Inferior parietal cortex (tissue), 1 donor: ENCODE data around the gene C2CD3.

Experiments
- DNase-seq: peaks from one replicate; pipeline ENCODE4 v3.0.0-alpha.2; 2016; ENCODE audit errors: extremely low spot score

C2CD3 gene

DNA sequence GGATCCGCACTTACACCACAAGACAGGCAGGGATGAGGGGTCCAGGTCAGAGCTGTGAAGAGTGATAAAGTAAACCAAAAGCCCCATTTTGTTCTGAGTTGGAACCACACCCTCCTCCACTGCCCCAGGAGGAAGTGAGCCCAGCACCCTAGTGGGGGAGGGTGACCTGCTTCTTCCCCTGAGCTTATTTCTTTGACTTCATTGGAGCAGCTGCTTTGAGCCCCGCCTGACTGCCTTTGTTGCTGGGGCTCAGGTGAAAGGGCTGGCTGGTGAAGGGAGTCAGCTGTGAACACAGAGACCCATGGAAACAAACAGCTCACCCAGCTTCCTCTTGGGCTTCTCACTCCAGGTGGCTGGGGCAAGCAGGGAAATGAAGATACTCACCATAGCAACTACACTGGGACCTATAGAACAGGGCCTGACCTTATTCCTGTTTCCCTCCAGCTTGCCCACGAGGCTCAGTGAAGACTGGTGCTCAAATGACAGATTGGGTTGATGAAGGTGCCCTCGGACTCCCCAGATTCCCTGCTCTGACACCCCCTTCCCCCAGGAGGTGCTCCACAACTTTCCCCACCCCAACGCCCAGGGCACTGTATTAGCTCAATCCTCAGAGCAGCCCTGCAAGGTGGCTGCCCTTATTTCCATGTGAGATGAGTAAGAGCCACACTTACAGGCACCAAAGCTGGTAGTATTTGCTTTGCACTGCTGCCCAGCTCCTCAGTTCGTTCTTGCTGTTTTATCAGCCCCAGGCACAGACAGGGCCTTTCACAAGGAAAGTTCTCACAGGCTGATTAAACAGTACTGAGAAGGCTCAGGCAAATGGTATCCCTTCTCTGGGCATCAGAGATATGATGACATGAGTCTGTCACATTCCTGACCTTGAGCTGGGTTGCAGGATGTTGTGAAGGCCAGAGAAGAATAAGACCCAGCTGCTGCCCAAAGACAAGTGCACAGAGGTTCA lies 190.5 kb downstream of the C2CD3 start:
- DNase-seq = no peak

DNA sequence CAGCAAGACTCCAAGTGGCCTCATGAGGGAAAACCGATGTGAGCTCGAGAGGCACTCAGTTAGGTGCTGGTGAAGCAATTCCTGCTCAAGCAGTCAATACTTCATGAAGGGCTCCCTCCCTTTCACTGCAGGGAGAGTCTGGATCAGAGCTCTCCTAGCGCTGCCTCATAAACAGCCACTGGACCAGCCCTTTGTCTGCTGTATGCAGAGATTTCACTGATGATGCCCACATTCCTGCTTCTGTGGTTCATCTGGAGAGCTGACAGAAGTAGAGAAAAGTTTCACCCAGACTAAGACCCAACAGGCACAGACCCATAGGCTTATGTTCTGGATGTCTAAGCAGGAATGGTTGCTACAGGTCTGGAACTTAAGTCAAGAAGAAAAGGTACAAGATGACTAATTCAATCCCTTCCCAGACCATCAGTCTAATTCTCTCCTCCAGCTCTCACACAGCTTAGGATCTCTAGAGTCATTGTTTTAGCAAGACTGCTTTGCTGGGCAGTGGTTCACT lies 192.2 kb downstream of the C2CD3 start:
- no peak for DNase-seq

DNA sequence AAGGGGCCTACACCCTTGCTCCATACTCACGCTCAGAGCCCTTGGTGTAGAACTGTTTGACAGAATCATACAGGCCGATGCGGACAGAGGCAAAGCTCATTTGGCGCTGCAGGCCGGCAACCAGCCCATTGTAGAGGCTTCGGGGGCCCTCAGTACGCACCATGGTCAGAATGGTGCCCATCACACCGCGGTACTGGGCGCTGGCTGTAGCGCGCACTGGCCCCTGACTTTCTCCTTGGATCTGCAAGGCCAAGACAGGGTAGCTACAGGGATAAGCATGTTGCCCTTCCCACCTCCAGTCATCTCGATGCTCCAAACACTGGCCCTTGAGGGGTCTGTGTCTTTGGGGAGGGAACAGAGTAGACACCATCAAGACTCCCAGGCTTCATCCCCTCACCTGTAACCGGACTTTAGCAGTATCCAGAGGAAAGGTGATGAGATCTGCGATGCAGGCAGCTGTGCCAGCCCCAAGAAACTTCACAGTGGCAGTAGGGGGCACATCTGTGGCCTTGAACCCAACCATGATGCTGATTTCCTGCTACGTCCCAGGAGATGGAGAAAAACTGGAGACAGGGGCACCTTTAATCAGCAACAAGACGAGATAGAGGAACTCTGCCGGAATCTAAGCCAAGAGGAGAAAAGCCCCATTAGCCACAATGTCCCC lies 192.8 kb downstream of the C2CD3 start:
- no peak for DNase-seq

DNA sequence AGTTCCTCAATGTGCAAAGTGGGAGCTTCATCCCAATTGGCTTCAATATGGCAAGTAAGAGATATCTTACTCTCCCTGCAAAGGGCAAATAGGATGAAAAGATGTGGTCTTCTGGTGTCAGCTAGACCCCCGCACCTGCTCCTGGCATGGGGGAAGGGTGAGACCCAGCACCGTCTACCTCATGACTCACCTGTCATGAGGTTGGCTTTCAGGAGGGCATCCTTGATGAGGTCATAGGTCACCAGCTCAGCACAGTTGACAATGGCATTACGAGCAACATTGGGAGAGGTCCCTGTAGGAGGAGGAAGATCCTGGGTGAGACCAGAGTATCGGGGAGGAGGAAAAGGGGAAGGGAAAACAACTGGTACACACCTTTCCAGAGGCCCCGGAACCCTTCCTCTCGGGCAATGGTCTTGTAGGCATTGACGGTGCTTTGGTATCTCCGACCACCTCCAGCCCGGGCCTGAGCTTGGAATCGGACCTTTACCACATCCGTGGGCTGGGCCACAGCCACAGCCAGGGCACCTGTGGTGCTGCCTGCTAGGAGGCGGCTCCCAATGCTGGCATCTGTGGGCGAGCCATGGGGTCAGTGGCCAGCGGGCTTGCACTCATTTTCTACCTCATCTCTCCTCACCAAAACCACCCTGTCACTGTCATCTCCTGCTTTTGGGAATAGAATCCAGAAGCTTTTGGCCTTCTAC lies 194.2 kb downstream of the C2CD3 start:
- no peak for DNase-seq

DNA sequence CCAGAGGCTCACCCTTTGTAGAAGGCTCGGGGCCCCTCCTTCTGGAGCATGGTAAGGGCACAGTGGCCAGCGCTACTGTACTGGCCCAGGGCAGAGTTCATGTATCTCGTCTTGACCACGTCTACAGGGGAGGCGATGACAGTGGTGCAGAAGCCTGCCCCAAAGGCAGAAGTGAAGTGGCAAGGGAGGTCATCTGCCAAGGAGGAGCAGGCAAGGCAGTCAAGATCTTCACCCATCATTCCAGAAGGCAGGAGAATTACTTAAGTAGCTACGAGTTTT lies 195.4 kb downstream of the C2CD3 start:
- DNase-seq = no peak

DNA sequence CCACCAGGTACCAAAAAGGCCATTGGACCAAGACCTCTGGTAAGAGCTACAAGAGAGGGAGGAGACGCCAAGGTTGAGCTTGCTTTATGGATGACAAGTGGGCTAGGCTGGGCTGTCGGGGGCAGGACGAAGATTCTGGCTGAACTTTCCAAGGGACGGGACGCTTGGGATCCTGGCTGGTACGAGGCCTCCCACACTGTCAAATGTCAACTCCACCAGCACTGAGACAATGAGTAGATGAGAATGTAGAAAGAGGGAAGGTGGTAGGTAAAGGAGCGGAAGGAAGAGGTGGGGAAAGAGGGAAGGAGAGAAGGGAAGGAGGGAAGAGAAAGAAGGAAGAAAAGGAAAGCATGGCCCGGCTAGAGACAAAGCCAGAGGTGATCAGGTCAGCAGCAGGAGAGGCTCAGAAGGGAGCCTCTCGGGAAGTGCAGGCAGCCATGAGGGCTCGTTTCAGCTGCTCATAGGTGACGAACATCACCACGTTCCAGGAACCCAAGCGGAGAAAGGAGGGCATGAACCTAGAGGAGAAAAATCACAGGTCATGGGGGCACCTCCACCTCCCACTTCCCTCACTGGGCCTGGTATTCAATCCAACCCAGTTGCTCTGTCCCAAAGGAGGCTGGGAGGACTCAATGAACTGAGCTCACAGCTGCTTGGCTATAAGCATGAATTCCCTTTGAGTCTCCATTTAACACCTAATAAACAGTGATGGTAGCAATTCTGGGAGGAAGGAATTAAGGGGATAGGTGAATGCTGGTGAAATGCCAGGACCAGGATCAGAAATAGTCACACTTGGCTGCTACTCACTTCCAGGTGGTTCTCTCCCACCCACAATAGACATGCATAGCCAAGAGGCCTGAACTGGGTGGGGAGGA lies 196.0 kb downstream of the C2CD3 start:
- DNase-seq = no peak

DNA sequence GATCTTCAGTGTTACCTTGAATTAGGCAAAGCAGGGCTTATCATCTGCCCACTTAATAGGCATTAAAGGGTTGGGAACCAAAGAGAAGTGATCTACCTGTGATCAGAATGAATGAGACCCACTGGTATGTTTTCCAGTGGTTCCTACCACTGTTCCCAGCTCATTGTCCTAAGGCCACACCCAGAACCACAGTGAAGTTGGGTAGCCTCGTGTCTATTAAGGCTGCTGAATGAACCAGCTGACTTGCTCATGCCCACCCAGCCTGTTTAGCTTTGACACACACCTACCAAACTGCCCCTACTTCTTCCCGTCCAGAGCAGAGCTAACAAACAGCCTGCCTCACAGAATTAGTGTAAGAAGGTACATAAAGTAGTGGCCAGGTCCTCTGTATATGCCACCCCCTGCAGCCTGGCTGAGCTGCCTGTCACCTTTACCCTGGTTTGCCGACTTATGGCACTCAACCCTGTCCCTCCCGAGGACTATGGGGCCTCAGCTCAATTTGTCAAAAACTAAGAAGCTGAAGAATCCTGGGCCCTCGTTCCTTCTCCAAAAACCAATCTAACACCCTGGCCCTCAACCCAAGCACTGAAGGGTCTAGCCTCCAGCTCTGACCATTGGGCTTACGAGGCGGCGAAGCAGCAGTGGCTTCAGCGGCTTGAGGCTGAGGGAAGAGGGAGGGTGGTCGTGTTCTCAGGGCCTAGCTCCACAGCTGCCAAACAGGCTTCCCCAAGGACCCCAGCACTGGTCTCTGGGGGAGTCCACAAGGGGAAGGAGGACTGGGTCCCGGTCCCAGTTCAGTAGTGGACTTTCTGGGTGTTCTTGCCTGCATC lies 198.0 kb downstream of the C2CD3 start:
- no peak for DNase-seq

DNA sequence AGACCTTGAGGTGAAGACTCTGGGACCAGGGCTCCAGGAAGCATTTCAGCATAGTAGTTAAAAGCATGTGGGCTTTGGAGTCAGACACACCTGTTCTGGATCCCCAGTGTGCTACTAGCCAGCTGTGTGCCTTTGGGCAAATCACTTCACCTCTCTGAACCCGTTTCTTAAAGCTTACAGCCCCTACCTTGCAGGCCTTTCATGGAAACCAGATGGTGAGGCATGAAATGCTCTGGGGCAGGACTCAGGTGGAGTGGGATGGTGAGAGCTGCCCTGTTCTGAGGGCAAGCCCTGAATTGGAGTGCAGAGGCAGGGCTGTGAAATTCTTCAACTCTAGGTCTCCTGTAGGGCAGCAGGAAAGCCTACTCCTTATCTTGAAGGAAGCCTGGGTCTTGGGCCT lies 198.6 kb downstream of the C2CD3 start:
- no peak for DNase-seq

DNA sequence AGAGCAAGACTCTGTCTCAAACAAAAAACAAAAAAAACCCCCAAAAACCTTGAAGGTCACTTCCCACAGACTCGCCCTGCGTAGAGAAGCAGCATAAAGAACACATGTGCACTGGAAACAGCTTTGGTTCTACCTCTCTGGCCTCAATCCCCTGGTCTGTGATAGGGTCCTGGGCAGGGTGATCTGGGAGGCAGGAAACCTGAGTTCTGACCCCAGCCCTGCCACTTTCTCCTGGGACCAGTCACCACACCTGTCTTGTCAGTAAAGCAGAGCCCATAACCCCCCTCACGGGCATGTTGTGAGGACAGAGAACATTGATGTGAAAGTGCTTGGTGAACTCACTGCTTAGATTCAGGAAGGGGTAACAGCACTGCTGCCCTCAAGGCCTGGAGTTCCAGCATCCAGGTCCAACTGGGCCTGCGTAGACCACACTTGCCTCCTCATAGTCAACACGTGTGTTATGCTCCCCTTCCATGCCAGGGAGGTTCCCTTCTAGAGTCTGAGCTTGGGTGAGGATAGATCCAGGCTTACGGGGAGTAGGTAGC lies 199.6 kb downstream of the C2CD3 start:
- DNase-seq = no peak

DNA sequence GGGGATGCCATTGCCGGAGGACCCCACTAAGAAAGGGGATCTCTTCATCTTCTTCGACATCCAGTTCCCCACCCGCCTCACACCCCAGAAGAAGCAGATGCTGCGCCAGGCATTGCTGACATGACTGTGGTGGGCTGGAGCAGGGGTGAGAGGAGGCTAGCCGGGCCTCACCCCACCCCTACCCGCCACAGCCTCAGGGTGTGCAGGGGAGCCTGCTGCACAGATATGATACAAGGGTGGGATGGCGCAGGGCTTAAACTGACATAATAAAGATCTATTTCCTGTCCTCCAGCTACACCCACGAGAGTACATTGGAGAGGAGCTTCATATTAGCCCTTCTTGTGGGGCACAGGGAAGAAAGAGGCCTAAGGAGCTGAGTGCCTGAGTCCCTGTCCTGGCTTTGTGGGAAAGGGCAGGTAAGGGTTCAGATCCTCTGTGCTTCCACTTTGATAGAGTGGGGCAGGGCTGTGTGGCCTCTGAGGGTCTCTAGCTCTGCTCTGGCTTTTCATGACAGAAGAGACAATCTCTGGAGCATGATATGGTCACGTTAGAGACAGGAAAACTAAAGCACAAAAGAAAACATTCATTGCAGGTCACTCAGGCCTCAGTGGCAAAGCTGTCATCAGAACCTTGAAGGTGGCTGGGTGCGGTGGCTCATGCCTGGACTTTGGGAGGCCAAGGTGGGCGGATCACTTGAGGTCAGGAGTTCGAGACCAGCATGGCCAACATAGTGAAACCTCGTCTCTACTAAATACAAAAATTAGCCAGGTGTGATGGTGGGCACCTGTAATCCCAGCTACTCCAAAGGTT lies 200.6 kb downstream of the C2CD3 start:
- no peak for DNase-seq

DNA sequence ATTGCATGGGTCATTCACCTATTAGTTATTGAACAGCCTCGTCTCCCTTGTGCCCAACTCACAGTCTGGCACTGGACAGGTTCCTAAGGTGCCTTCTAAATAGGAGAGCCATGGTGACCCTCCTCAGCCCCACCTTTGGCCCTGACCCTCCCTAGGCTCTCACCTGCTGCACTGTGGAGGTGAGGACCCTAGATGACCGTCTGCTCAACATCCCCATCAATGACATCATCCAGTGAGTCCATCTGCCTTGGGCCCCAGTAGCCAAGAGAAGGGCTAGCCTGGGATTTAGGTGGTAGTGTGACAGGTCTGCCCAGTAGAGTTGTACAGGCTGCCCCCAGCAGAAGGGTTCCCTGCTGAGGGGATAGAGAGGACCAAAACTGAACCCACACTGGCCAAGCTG lies 201.7 kb downstream of the C2CD3 start:
- no peak for DNase-seq

DNA sequence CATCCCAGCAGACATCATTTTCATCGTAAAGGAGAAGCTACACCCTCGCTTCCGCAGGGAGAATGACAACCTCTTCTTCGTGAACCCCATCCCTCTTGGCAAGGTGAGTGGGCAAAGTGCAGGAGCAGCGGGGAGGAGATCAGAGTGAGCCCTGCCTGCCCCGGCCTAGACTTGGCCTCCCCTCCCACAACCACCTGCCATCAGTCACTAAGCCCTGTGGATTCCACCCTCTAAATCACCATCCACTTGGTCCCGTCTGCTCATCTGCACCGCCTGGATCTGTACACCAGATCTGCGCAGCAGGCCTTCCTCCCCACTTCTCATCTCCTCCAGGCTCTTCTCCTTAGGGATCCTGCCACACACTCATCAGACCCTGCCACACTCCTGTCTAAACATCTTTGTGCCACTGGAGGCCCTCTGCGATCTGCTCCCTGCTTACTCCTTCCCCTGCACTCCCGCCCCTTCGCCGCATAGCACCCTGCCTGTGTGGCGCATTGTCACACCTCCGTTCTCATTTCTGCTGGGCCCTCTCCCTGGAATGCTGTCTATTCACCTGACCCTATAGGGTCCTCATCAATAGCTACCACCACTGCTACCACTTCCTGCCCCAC lies 202.3 kb downstream of the C2CD3 start:
- DNase-seq = no peak

DNA sequence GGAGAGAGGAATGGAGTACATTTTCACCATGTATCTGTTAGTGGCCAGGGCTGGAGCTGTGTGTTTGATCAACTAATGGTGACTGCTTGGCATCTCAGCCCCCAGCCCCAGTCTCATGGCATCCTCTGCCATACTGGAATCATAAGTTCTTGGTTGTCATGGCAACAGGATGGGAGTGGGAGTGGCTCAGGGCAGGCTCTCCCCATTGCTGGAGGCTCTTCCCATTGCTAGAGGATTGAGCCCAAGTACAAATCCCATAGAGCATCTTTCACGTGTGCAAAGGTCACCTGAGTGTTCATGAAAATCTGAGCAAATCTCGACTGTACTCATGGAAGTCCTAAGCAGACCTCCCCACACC lies 205.1 kb downstream of the C2CD3 start:
- DNase-seq = no peak

DNA sequence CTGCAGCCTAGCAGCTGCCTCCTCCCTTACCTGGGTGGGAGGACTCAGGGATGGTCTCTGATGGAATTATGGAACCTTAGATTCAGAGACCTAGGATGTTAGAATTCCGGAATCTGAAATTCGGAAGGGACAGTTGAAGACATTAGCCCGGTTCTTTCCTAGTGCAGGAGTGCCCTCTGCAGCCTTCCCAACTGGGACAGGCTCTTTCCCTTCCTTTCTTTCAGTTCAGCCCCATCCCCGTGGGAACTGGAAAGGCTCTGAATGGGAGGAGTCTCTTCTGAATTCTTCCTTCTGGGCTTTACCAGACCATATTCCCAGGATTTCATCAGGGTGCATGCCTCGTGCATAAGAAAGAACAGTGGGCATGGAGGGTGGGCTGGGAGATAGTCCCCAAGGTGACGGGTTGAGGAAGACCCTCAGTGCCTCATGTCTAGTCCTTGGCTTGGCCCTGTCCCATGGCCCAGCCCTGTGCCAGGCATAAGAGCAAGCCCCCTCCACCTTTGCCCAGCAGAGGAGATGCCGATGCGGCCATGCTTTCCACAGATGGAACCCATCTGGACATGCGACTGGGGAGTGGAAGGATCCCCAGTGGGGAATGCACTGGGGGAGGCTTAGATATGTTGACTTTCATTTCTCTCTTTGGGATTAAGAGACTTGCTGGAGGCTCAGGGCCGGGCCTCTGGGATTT lies 205.6 kb downstream of the C2CD3 start:
- DNase-seq = no peak

DNA sequence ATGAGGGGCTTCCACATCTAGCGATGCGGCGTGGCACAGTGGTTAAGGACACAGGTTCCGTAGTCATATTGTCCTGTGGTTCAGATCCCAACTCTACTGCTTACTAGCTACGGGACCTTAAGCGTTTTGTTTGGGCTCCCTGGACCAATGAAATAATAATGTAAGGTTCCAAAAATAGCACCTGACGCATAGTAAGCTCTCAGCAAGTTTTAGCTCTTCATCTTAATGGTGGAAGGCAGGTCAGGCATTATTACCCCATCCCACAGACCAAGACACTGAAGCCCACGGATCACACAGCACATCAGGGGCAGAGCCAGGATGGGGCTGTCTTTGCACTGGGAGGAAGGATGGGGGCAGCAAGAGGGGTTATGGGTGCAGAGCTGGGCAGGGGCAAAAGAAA lies 206.9 kb downstream of the C2CD3 start:
- no peak for DNase-seq
